Fibroblast of the aortic adventitia (primary cell): ENCODE measurements around the gene IGFBP5. TPM values are rescaled to one million over a fixed set of nuclear protein-coding genes. Genes with fewer than 3 reads are reported as not detected.

Experiments
- DNase-seq: peaks from one replicate; pipeline ENCODE4 v3.0.0-alpha.2; 2010; ENCODE audit warnings: low read depth
- H3K4me3 ChIP-seq: 2 replicates; pipeline ENCODE4 v1.5.1; 2011; ENCODE audit warnings: low read depth, mild to moderate bottlenecking, control low read depth, low read length, moderate library complexity
- CTCF ChIP-seq: IDR thresholded peaks from 2 replicates; pipeline ENCODE4 v1.5.1; 2011; ENCODE audit warnings: mild to moderate bottlenecking, low read length, control low read depth, inconsistent platforms; ENCODE audit not compliant: insufficient read depth
- total RNA-seq: library from RNA; depleted of rRNA; stranded (reverse); fragments of >200 nt; gene quantifications from 2 replicates; pipeline ENCODE4 v1.2.3, GENCODE V29; 2012; ENCODE audit warnings: low replicate concordance

Gene IGFBP5
- total RNA-seq, 1 donor, result 616 TPM

GRCh38 chr2:216632952-216633615 is 62.3 kb downstream of the IGFBP5 start, which contains the start of gene IGFBP2:
TSS of gene IGFBP2 (plus strand) at chr2:216633420. CDS start at chr2:216633524, 104 bp downstream.
- peak within 1 kb of the TSS; percentile 37 for H3K4me3 ChIP-seq
- no peak for TF ChIP-seq CTCF
- DNase-seq, result no peak

- DNase-seq, result no peak
- TF ChIP-seq CTCF, result no peak
- no peak overlapping the region for H3K4me3 ChIP-seq
Measured at GRCh38 chr2:216632346-216632951, 62.9 kb downstream of the IGFBP5 start.

- DNase-seq, result no peak
- no peak for TF ChIP-seq CTCF
- no peak overlapping the region for H3K4me3 ChIP-seq
Measured at GRCh38 chr2:216629784-216630183, 65.6 kb downstream of the IGFBP5 start.

- no peak for TF ChIP-seq CTCF
- no peak for DNase-seq
- no peak overlapping the region for H3K4me3 ChIP-seq
Measured at GRCh38 chr2:216626875-216627245, 68.5 kb downstream of the IGFBP5 start.

- TF ChIP-seq CTCF, result no peak
- H3K4me3 ChIP-seq, result no peak overlapping the region
- no peak for DNase-seq
Measured at GRCh38 chr2:216626168-216626874, 69.0 kb downstream of the IGFBP5 start.

- H3K4me3 ChIP-seq, result no peak overlapping the region
- no peak for DNase-seq
- no peak for TF ChIP-seq CTCF
Measured at GRCh38 chr2:216624251-216624650, 71.1 kb downstream of the IGFBP5 start.
